Stimulated activated CD4-positive, alpha-beta T cell treated with anti-CD3 and anti-CD28 coated beads, Interleukin-15, amount 100 ng/mL, for 24 hours (primary cell): ENCODE measurements around the gene MGAT5B.
"Not testable (repeated sequence)": the region's sequence is repeated elsewhere in the genome, so short reads cannot be mapped to it uniquely, and the experiment has no call there.

Experiments used
- DNase-seq: peaks from one replicate; pipeline ENCODE4 v3.0.0-alpha.2; 2020

Gene MGAT5B

GRCh38 chr17:76868176-76868668 is at the start of gene MGAT5B:
Gene MGAT5B (plus strand): TSS chr17:76868404. CDS start chr17:76869030, 626 bp downstream.
- peak; percentile 86 for DNase-seq

- no peak for DNase-seq
Observed at GRCh38 chr17:76820039-76820438, 48.2 kb upstream of the MGAT5B start.

GRCh38 chr17:76820561-76820960 is 47.6 kb upstream of the MGAT5B start:
- no peak for DNase-seq

GRCh38 chr17:76822184-76822778 is 45.9 kb upstream of the MGAT5B start:
- DNase-seq: no peak

- no peak for DNase-seq
Observed at GRCh38 chr17:76824093-76824492, 44.1 kb upstream of the MGAT5B start.

- DNase-seq: no peak
Observed at GRCh38 chr17:76826330-76827068, 41.7 kb upstream of the MGAT5B start.

- no peak for DNase-seq
Observed at GRCh38 chr17:76827736-76828135, 40.5 kb upstream of the MGAT5B start.

- no peak for DNase-seq
Observed at GRCh38 chr17:76830987-76831715, 37.1 kb upstream of the MGAT5B start.

- no peak for DNase-seq
Observed at GRCh38 chr17:76833034-76833644, 35.1 kb upstream of the MGAT5B start.

GRCh38 chr17:76833747-76834146 is 34.5 kb upstream of the MGAT5B start:
- DNase-seq: no peak

GRCh38 chr17:76834870-76835269 is 33.3 kb upstream of the MGAT5B start:
- DNase-seq: no peak

- no peak for DNase-seq
Observed at GRCh38 chr17:76840443-76840767, 27.8 kb upstream of the MGAT5B start.

- no peak for DNase-seq
Observed at GRCh38 chr17:76840884-76841775, 27.1 kb upstream of the MGAT5B start.

- no peak for DNase-seq
Observed at GRCh38 chr17:76841776-76842405, 26.3 kb upstream of the MGAT5B start.

GRCh38 chr17:76843068-76843467 is 25.1 kb upstream of the MGAT5B start:
- not testable (repeated sequence) for DNase-seq

- no peak for DNase-seq
Observed at GRCh38 chr17:76843703-76844484, 24.3 kb upstream of the MGAT5B start.

- no peak for DNase-seq
Observed at GRCh38 chr17:76844485-76844829, 23.7 kb upstream of the MGAT5B start.

GRCh38 chr17:76844846-76845245 is 23.4 kb upstream of the MGAT5B start:
- no peak for DNase-seq

GRCh38 chr17:76845541-76846017 is 22.6 kb upstream of the MGAT5B start:
- DNase-seq: no peak

- no peak for DNase-seq
Observed at GRCh38 chr17:76847031-76847430, 21.2 kb upstream of the MGAT5B start.

GRCh38 chr17:76848670-76849069 is 19.5 kb upstream of the MGAT5B start:
- no peak for DNase-seq
